H1 (cell line): ENCODE data around the gene KEL. TPM values are rescaled to one million over a fixed set of nuclear protein-coding genes. Genes with fewer than 3 reads are reported as not detected.

ENCODE experiments used
- CTCF ChIA-PET: fragments of 300-600 bp; sonication (Branson Sonifier 250); formaldehyde crosslinking; loops from one replicate; lab custom pipeline; 2021; ENCODE audit not compliant: partially characterized antibody; lab: Charles Lee
- POLR2A ChIA-PET: fragments of 300-600 bp; sonication (Branson Sonifier 250); formaldehyde crosslinking; loops from one replicate; lab custom pipeline; 2021; ENCODE audit warnings: inconsistent platforms; ENCODE audit not compliant: partially characterized antibody; lab: Charles Lee
- DNase-seq, 2 experiments: peaks; one replicate each; pipeline versions ENCODE4 v3.0.0 to v3.0.0-alpha.2; 2010 to 2022; ENCODE audit warnings: low spot score in 2 of 2, low read depth in 1 of 2, mixed read lengths in 1 of 2
- FAIRE-seq: peaks from 2 replicates; lab custom pipeline; 2011; peaks lifted over from hg19 to GRCh38; lab: Jason Lieb, UNC
- H2AFZ ChIP-seq: 2 replicates; pipeline ENCODE4 v1.8.1; 2012; ENCODE audit warnings: low read length, inconsistent platforms
- H2AK5ac ChIP-seq: 2 replicates; pipeline ENCODE4 v1.6.1; 2013; ENCODE audit warnings: low read depth, low read length
- H2BK120ac ChIP-seq: replicated peaks from 2 replicates; pipeline ENCODE3; 2013; ENCODE audit warnings: low read depth, low read length, inconsistent platforms
- H2BK12ac ChIP-seq: 2 replicates; pipeline ENCODE4 v1.6.1; 2013; ENCODE audit warnings: low read depth, low read length
- H2BK15ac ChIP-seq: 2 replicates; pipeline ENCODE4 v1.6.1; 2013; ENCODE audit warnings: low read length
- H2BK20ac ChIP-seq: 2 replicates; pipeline ENCODE4 v1.6.1; 2013; ENCODE audit warnings: low read length
- H2BK5ac ChIP-seq: 2 replicates; pipeline ENCODE4 v1.6.1; 2013; ENCODE audit warnings: low read depth, low read length
- H3K14ac ChIP-seq: 2 replicates; pipeline ENCODE4 v1.6.1; 2013; ENCODE audit warnings: inconsistent platforms; ENCODE audit not compliant: insufficient read length
- H3K18ac ChIP-seq: 2 replicates; pipeline ENCODE4 v1.6.1; 2013; ENCODE audit warnings: low read length; ENCODE audit errors: extremely low read depth
- H3K23ac ChIP-seq: 2 replicates; pipeline ENCODE4 v1.6.1; 2013; ENCODE audit warnings: inconsistent platforms; ENCODE audit not compliant: insufficient read length
- H3K23me2 ChIP-seq: 2 replicates; pipeline ENCODE4 v1.6.1; 2013; ENCODE audit warnings: low read depth, low read length
- H3K27ac ChIP-seq: 2 replicates; pipeline ENCODE4 v1.6.1; 2011; ENCODE audit warnings: low read depth, low read length, inconsistent platforms
- H3K27me3 ChIP-seq, 4 experiments: replicated peaks in 1 of 4; 1 replicate in 1 of 4; 2 replicates in 3 of 4; pipeline versions ENCODE4 v1.6.1 to v1.8.1; 2011 to 2013; ENCODE audit warnings: low read length in 3 of 4, mild to moderate bottlenecking in 3 of 4, inconsistent platforms in 2 of 4, mixed read lengths in 2 of 4, moderate library complexity in 1 of 4; ENCODE audit not compliant: control insufficient read depth in 3 of 4, insufficient read depth in 3 of 4; ENCODE audit errors: extremely low read depth in 1 of 4
- H3K36me3 ChIP-seq, 4 experiments: 2 replicates each; pipeline versions ENCODE4 v1.6.1 to v1.8.1; 2011 to 2013; ENCODE audit warnings: mild to moderate bottlenecking in 4 of 4, low read length in 3 of 4, moderate library complexity in 2 of 4, control low read depth in 1 of 4, inconsistent platforms in 1 of 4; ENCODE audit not compliant: insufficient read depth in 4 of 4, control insufficient read depth in 2 of 4
- H3K4ac ChIP-seq: replicated peaks from 2 replicates; pipeline ENCODE3; 2013; ENCODE audit warnings: low read length, low read depth, mixed read lengths, inconsistent platforms; ENCODE audit not compliant: insufficient read length
- H3K4me1 ChIP-seq, 4 experiments: replicated peaks in 1 of 4; 1 replicate in 1 of 4; 2 replicates in 3 of 4; pipeline versions ENCODE4 v1.6.1 to v1.8.1; 2011 to 2013; ENCODE audit warnings: low read length in 3 of 4, inconsistent platforms in 2 of 4, mixed read lengths in 1 of 4; ENCODE audit not compliant: insufficient read depth in 4 of 4, control insufficient read depth in 3 of 4
- H3K4me2 ChIP-seq, 2 experiments: 2 replicates each; pipeline versions ENCODE4 v1.6.1 to v1.8.1; 2011 to 2013; ENCODE audit warnings: low read depth in 2 of 2, low read length in 2 of 2, control low read depth in 1 of 2, inconsistent platforms in 1 of 2, mild to moderate bottlenecking in 1 of 2; ENCODE audit not compliant: insufficient read depth in 1 of 2
- H3K4me3 ChIP-seq, 4 experiments: fragments of 200-600, 300-600 bp in 1 of 4; sonication (generic), shearing (Covaris generic), sonication (Bioruptor Twin) in 1 of 4; 2 replicates each; pipeline versions ENCODE4 v1.5.1 to v1.8.1; 2011 to 2016; ENCODE audit warnings: low read length in 4 of 4, low read depth in 3 of 4, control low read depth in 2 of 4, inconsistent platforms in 2 of 4, mild to moderate bottlenecking in 2 of 4, mixed read lengths in 1 of 4, moderate library complexity in 1 of 4; ENCODE audit not compliant: insufficient read depth in 2 of 4; ENCODE audit errors: extremely low read depth in 1 of 4
- H3K56ac ChIP-seq: replicated peaks from 2 replicates; pipeline ENCODE3; 2013; ENCODE audit warnings: low read depth, mild to moderate bottlenecking, mixed read lengths, low read length, inconsistent platforms; ENCODE audit not compliant: insufficient read length
- H3K79me1 ChIP-seq: 2 replicates; pipeline ENCODE4 v1.6.1; 2013; ENCODE audit warnings: low read depth, low read length, control low read depth
- H3K79me2 ChIP-seq, 2 experiments: 2 replicates each; pipeline versions ENCODE4 v1.6.1 to v1.8.1; 2012 to 2013; ENCODE audit warnings: low read length in 2 of 2, mild to moderate bottlenecking in 2 of 2, inconsistent platforms in 1 of 2; ENCODE audit not compliant: insufficient read depth in 2 of 2, control insufficient read depth in 1 of 2
- H3K9ac ChIP-seq, 4 experiments: replicated peaks in 1 of 4; 1 replicate in 1 of 4; 2 replicates in 3 of 4; pipeline versions ENCODE4 v1.6.1 to v1.8.1; 2011 to 2013; ENCODE audit warnings: low read depth in 3 of 4, low read length in 3 of 4, control low read depth in 2 of 4, mild to moderate bottlenecking in 2 of 4, moderate library complexity in 2 of 4, inconsistent platforms in 1 of 4; ENCODE audit errors: extremely low read depth in 1 of 4
- H3K9me3 ChIP-seq, 2 experiments: 2 replicates each; pipeline versions ENCODE4 v1.6.1 to v1.8.1; 2012 to 2013; ENCODE audit warnings: mild to moderate bottlenecking in 2 of 2, moderate library complexity in 2 of 2, control low read depth in 1 of 2, inconsistent platforms in 1 of 2, low read depth in 1 of 2, low read length in 1 of 2, mixed read lengths in 1 of 2; ENCODE audit not compliant: insufficient read depth in 2 of 2
- H4K20me1 ChIP-seq, 2 experiments: replicated peaks in 1 of 2; 2 replicates each; pipeline versions ENCODE3 to v1.8.1; 2011 to 2013; ENCODE audit warnings: inconsistent platforms in 2 of 2, low read length in 2 of 2, mild to moderate bottlenecking in 1 of 2; ENCODE audit not compliant: insufficient read depth in 2 of 2, control insufficient read depth in 1 of 2
- H4K5ac ChIP-seq: 2 replicates; pipeline ENCODE4 v1.6.1; 2013; ENCODE audit warnings: low read length, low read depth, mixed read lengths, inconsistent platforms; ENCODE audit not compliant: insufficient read length
- H4K8ac ChIP-seq: 2 replicates; pipeline ENCODE4 v1.8.0; 2013; ENCODE audit warnings: mild to moderate bottlenecking, moderate library complexity, low read length, inconsistent platforms; ENCODE audit not compliant: insufficient read depth; ENCODE audit errors: extremely low read depth
- H4K91ac ChIP-seq: replicated peaks from 2 replicates; pipeline ENCODE3; 2013; ENCODE audit warnings: low read length, mixed read lengths, inconsistent platforms; ENCODE audit not compliant: insufficient read length
- CREB1 ChIP-seq: IDR thresholded peaks from 2 replicates; pipeline ENCODE4 v1.6.1; 2012; ENCODE audit warnings: inconsistent platforms
- EGR1 ChIP-seq: IDR thresholded peaks from 2 replicates; pipeline ENCODE4 v1.6.1; 2011; ENCODE audit warnings: low read depth, low read length, borderline replicate concordance
- TEAD4 ChIP-seq: IDR thresholded peaks from 2 replicates; pipeline ENCODE4 v1.6.1; 2012; ENCODE audit warnings: low read depth, low read length, inconsistent platforms, mixed read lengths
- USF2 ChIP-seq: IDR thresholded peaks from 2 replicates; pipeline ENCODE4 v1.6.1; 2011; ENCODE audit warnings: low read length, improper control_type of control experiment
- WGBS, 2 experiments: shearing (Covaris generic) in 1 of 2; methylation state at CpG; one replicate each; pipeline versions ENCODE4 v1.1.6 to v1.1.7; 2013 to 2015; ENCODE audit warnings: low lambda C conversion rate in 2 of 2, mixed read lengths in 2 of 2, inconsistent platforms in 1 of 2, low coverage in 1 of 2, missing lambda C conversion rate in 1 of 2; ENCODE audit not compliant: insufficient replicate concordance in 2 of 2, insufficient coverage in 1 of 2, insufficient read length in 1 of 2; ENCODE audit errors: extremely low coverage in 1 of 2, missing lambda C conversion rate in 1 of 2; 5-methylcytosine and 5-hydroxymethylcytosine counted together
- polyA plus RNA-seq, 7 experiments: library from polyadenylated mRNA; depleted of rRNA in 3 of 7; stranded (reverse) in 5 of 7; unstranded in 2 of 7; fragments of >200 nt in 5 of 7; fragments of 200-250 nt in 2 of 7; gene quantifications; 1 replicate in 5 of 7; 2 replicates in 1 of 7; 4 replicates in 1 of 7; pipeline versions ENCODE4 v1.2.1 to v1.2.3, GENCODE V29; 2011 to 2013; ENCODE audit warnings: missing spikeins in 2 of 7, mixed read lengths in 2 of 7
- total RNA-seq: library from RNA; stranded (reverse); fragmentation: NEBNext Ultra II Directional; extraction: Animal tissue kit (Norgen Biotek cat#: 25700); gene quantifications from 2 replicates; pipeline ENCODE4 v1.2.1, GENCODE V29; 2021

Gene KEL
- total and polyA plus RNA-seq, 2 of the 8 experiments (the other 6 are each of a cell fraction or from before 2014, with no cell fraction given): 1.8 to 1.9 TPM

- H2BK15ac ChIP-seq: no peak overlapping the region
- H3K4me2 ChIP-seq: no peak overlapping the region; a peak in 1 of 4 replicates
These were observed 60.5 kb downstream of the KEL start for GRCh38 chr7:142901426-142902259.

More at GRCh38 chr7:142901426-142902259, 60.5 kb downstream of the KEL start:
- H3K23ac ChIP-seq: no peak overlapping the region
- H3K4me3 ChIP-seq: no peak overlapping the region
- H4K91ac ChIP-seq: no peak overlapping the region
- no peak overlapping the region for H3K56ac ChIP-seq
- H2BK12ac ChIP-seq: no peak overlapping the region
- no peak overlapping the region for H2BK120ac ChIP-seq
- no peaks in the 10 kb centered on the region for H3K23me2 ChIP-seq
- peaks cover 0 to 3% (median 0%) of the 10 kb centered on the region in 4 experiments; a peak in 1 of 7 replicates for H3K4me1 ChIP-seq
- CTCF ChIA-PET: interaction anchor here (0.6 to 5.0 kb wide), 16 partner anchors 8 to 314 kb away, joined by 3 to 34 read pairs (median 4); partner anchors contain the start of gene KEL
- no peaks in the 10 kb centered on the region; a peak in 1 of 7 replicates for H3K27me3 ChIP-seq
- WGBS, 2 experiments: 83% methylated on average over 15 of the region's 15 CpGs; no CpG with 5 or more reads in 1 of the 2 experiments
- no peak overlapping the region for H3K4ac ChIP-seq
- no peaks in the 10 kb centered on the region for H4K20me1 ChIP-seq
- H2AFZ ChIP-seq: no peak overlapping the region
- POLR2A ChIA-PET: interaction anchor here (1.1 kb wide), 1 partner anchor 15 kb away, joined by 4 read pairs; no protein-coding TSS in a partner anchor
- H3K36me3 ChIP-seq: no peaks in the 10 kb centered on the region
- H3K9ac ChIP-seq: no peak overlapping the region
- no peak overlapping the region for H2BK5ac ChIP-seq
- H4K5ac ChIP-seq: no peak overlapping the region
- H3K9me3 ChIP-seq: peaks cover 19 to 23% of the 10 kb centered on the region in 2 experiments
- no peak overlapping the region for H3K14ac ChIP-seq
- DNase-seq: no peak
- no peak overlapping the region for H2BK20ac ChIP-seq
- H4K8ac ChIP-seq: no peak overlapping the region
- H2AK5ac ChIP-seq: no peak overlapping the region
- no peaks in the 10 kb centered on the region for H3K79me1 ChIP-seq
- no peak overlapping the region for H3K27ac ChIP-seq
- no peak for FAIRE-seq
- H3K79me2 ChIP-seq: no peaks in the 10 kb centered on the region
- H3K18ac ChIP-seq: no peak overlapping the region
- no peak for TF ChIP-seq USF2
- no peak for TF ChIP-seq TEAD4
- TF ChIP-seq CREB1: no peak
- TF ChIP-seq EGR1: no peak
